GM23338 (cell line): ENCODE data around the gene TARBP2.

Experiments
- CTCF ChIP-seq, 2 experiments: fragments of 200-600 bp in 1 of 2; sonication (generic) in 1 of 2; conservative IDR thresholded peaks; 2 replicates each; pipeline versions ENCODE4 v1.5.1 to v1.6.1; 2016 to 2017; ENCODE audit warnings: antibody characterized with exemption in 2 of 2, low read depth in 2 of 2, mild to moderate bottlenecking in 2 of 2, moderate library complexity in 1 of 2
- POLR2AphosphoS5 ChIP-seq: IDR thresholded peaks from 2 replicates; pipeline ENCODE4 v1.6.1; 2016; ENCODE audit warnings: antibody characterized with exemption, low read depth

DNA sequence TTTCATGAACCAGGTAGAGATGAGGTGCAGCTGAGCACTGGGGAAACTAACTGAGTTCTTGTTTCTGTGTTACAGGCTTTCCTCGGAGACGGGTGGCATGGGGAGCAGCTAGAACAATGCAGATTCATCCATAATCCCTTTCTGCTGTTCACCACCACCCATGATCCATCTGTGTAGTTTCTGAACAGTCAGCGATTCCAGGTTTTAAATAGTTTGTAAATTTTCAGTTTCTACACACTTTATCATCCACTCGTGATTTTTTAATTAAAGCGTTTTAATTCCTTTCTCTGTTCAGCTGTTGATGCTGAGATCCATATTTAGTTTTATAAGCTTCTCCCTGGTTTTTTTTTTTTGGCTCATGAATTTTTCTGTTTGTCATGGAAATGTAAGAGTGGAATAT, 21.8 kb upstream of the TARBP2 start:
- TF ChIP-seq CTCF (conservative IDR thresholded peaks at IDR 0.05; ENCODE audit: low read depth in 2 of 2) (no peak), POLR2AphosphoS5 (no peak)
